SK-N-SH treated with all-trans-retinoic acid at 6 μM for 48 hours (cell line): ENCODE results near the gene ACACB.

Experiments used
- ATAC-seq: fragments of 200-7000 bp; cut with Tn5 transposase; 3 replicates; pipeline ENCODE4 v1.9.1; 2020; ENCODE audit warnings: mild to moderate bottlenecking, moderate library complexity
- ARNTL ChIP-seq: fragments of 450-650 bp; formaldehyde crosslinking; IDR thresholded peaks from 2 replicates; pipeline ENCODE4 v1.5.0; 2020; ENCODE audit warnings: low read depth, mild to moderate bottlenecking, moderate library complexity, borderline replicate concordance
- BACH2 ChIP-seq: fragments of 250-450 bp; sonication (Bioruptor Pico); IDR thresholded peaks from 2 replicates; pipeline ENCODE4 v1.9.0; 2021; ENCODE audit warnings: mild to moderate bottlenecking, borderline replicate concordance
- CSDC2 ChIP-seq: fragments of 250-450 bp; sonication (Bioruptor Pico); IDR thresholded peaks from 2 replicates; pipeline ENCODE4 v1.5.0; 2020; ENCODE audit warnings: mild to moderate bottlenecking, moderate library complexity
- ESRRG ChIP-seq: fragments of 250-450 bp; sonication (Bioruptor Pico); IDR thresholded peaks from 2 replicates; pipeline ENCODE4 v1.6.1; 2021; ENCODE audit warnings: mild to moderate bottlenecking
- GLIS3 ChIP-seq: fragments of 250-450 bp; sonication (Bioruptor Pico); IDR thresholded peaks from 2 replicates; pipeline ENCODE4 v1.5.0; 2020; ENCODE audit warnings: mild to moderate bottlenecking, moderate library complexity
- ISL1 ChIP-seq: fragments of 250-450 bp; sonication (Bioruptor Pico); IDR thresholded peaks from 2 replicates; pipeline ENCODE4 v2.1.2; 2022; ENCODE audit warnings: mild to moderate bottlenecking, moderate library complexity
- OSR1 ChIP-seq: fragments of 250-450 bp; sonication (Bioruptor Pico); IDR thresholded peaks from 2 replicates; pipeline ENCODE4 v1.8.0; 2022; ENCODE audit warnings: moderate library complexity, mild to moderate bottlenecking, inconsistent platforms
- PPARA ChIP-seq: fragments of 250-450 bp; sonication (Bioruptor Pico); IDR thresholded peaks from 2 replicates; pipeline ENCODE4 v1.5.0; 2020; ENCODE audit warnings: mild to moderate bottlenecking, borderline replicate concordance
- RARB ChIP-seq: fragments of 250-450 bp; sonication (Bioruptor Pico); IDR thresholded peaks from 2 replicates; pipeline ENCODE4 v1.8.0; 2021; ENCODE audit warnings: mild to moderate bottlenecking, moderate library complexity
- SNAI2 ChIP-seq: fragments of 250-450 bp; sonication (Bioruptor Pico); IDR thresholded peaks from 2 replicates; pipeline ENCODE4 v1.5.0; 2020; ENCODE audit warnings: mild to moderate bottlenecking, moderate library complexity
- TCF4 ChIP-seq: fragments of 250-450 bp; sonication (Bioruptor Pico); IDR thresholded peaks from 2 replicates; pipeline ENCODE4 v1.8.0; 2021; ENCODE audit warnings: mild to moderate bottlenecking, moderate library complexity, borderline replicate concordance
- TOX ChIP-seq: fragments of 250-450 bp; sonication (Bioruptor Pico); IDR thresholded peaks from 2 replicates; pipeline ENCODE4 v1.8.0; 2021; ENCODE audit warnings: mild to moderate bottlenecking, moderate library complexity, borderline replicate concordance
- ZC3H10 ChIP-seq: fragments of 250-450 bp; sonication (Bioruptor Pico); IDR thresholded peaks from 2 replicates; pipeline ENCODE4 v1.5.1; 2021; ENCODE audit warnings: mild to moderate bottlenecking, moderate library complexity
- ZFP3 ChIP-seq: fragments of 250-450 bp; sonication (Bioruptor Pico); IDR thresholded peaks from 2 replicates; pipeline ENCODE4 v1.5.0; 2020; ENCODE audit warnings: mild to moderate bottlenecking, moderate library complexity
- ZNF565 ChIP-seq: fragments of 450-650 bp; formaldehyde crosslinking; conservative IDR thresholded peaks from 2 replicates; pipeline ENCODE4 v1.5.0; 2020; ENCODE audit warnings: low read depth, mild to moderate bottlenecking, moderate library complexity
- ZNF8 ChIP-seq: fragments of 450-650 bp; formaldehyde crosslinking; IDR thresholded peaks from 2 replicates; pipeline ENCODE4 v1.5.0; 2020; ENCODE audit warnings: mild to moderate bottlenecking, moderate library complexity
- TF ChIP-seq, protein P1 (sequence below): fragments of 250-450 bp; sonication (Bioruptor Pico); IDR thresholded peaks from 2 replicates; pipeline ENCODE4 v1.5.1; 2021; ENCODE audit warnings: mild to moderate bottlenecking, moderate library complexity
- TF ChIP-seq, protein P2 (sequence below): fragments of 250-450 bp; sonication (Bioruptor Pico); IDR thresholded peaks from 2 replicates; pipeline ENCODE4 v1.8.0; 2021; ENCODE audit warnings: low read depth, mild to moderate bottlenecking, moderate library complexity, borderline replicate concordance
- TF ChIP-seq, protein P3 (sequence below): fragments of 250-450 bp; sonication (Bioruptor Pico); IDR thresholded peaks from 2 replicates; pipeline ENCODE4 v1.8.0; 2020; ENCODE audit warnings: mild to moderate bottlenecking, moderate library complexity, borderline replicate concordance
- TF ChIP-seq, protein P4 (sequence below): fragments of 250-450 bp; sonication (Bioruptor Pico); IDR thresholded peaks from 2 replicates; pipeline ENCODE4 v1.5.1; 2020; ENCODE audit warnings: low read depth, mild to moderate bottlenecking, moderate library complexity
- TF ChIP-seq, protein P5 (sequence below): fragments of 250-450 bp; sonication (Bioruptor Pico); IDR thresholded peaks from 2 replicates; pipeline ENCODE4 v1.5.0; 2020; ENCODE audit warnings: mild to moderate bottlenecking, moderate library complexity

Gene ACACB

DNA sequence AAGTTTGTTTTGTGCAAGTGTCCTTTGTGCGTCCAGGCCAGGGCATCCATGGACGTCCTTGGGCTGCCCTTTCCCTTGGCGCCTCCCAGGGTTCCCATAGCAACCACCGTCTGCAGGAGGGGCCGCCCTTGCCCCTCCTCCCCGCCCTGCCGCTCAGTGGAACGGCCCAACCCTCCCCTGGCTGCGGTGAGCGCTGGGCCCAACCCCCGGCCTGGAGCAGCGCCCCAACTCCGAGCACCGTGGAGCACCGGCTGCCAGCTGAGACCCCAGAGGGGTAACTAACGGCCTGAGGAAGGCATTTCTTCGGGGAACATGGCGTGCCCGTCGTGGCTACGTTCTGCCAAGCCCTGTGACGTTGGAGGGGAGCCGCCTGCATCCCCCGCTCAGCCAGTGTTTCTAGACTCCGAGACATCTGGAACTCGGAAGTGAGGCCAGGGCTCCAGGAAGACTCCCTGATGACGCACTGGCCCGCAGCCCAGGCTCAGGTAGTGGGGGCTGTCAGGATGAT is 5.3 kb upstream of the ACACB start (continued):
- TF ChIP-seq, protein P1, sequence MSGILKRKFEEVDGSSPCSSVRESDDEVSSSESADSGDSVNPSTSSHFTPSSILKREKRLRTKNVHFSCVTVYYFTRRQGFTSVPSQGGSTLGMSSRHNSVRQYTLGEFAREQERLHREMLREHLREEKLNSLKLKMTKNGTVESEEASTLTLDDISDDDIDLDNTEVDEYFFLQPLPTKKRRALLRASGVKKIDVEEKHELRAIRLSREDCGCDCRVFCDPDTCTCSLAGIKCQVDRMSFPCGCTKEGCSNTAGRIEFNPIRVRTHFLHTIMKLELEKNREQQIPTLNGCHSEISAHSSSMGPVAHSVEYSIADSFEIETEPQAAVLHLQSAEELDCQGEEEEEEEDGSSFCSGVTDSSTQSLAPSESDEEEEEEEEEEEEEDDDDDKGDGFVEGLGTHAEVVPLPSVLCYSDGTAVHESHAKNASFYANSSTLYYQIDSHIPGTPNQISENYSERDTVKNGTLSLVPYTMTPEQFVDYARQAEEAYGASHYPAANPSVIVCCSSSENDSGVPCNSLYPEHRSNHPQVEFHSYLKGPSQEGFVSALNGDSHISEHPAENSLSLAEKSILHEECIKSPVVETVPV (CRISPR knock-in tag) = no peak

DNA sequence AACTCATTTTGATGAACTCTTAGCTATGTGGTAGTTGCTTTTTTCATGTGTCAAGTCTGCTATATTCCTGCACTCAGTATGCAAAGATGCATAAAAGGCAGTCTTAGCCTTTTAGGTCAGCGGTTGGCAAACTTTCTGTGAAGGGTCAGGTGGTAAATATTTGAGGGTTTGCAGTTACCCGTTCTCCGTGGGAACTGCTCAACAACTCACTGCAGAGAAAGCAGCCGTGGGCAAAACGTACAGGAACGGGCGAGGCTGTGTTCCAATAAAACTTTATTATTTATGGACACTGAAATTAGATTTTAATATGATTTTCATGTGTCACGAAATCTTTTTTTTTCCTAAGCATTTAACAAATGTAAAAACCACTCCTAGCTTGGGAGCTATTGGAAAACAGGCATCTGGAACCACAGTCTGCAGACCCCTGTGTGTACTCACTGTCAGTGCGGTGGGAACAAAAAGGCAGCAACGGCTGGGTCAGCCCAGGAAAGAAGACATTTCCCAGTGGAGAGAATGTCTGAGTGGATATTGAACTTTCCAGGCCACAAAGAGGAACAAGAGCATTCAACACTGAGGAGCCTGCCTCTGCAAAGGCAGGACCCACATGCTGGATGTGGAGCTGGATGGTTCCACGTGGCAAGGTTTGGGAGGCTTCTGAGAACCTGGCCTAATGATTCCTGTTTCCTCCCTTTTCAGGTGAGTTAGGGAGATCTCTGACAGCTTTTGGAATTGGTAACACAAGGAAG is 3.5 kb upstream of the ACACB start:
- ATAC-seq = no peak
- no peak for TF ChIP-seq ZNF8 (CRISPR knock-in tag)

DNA sequence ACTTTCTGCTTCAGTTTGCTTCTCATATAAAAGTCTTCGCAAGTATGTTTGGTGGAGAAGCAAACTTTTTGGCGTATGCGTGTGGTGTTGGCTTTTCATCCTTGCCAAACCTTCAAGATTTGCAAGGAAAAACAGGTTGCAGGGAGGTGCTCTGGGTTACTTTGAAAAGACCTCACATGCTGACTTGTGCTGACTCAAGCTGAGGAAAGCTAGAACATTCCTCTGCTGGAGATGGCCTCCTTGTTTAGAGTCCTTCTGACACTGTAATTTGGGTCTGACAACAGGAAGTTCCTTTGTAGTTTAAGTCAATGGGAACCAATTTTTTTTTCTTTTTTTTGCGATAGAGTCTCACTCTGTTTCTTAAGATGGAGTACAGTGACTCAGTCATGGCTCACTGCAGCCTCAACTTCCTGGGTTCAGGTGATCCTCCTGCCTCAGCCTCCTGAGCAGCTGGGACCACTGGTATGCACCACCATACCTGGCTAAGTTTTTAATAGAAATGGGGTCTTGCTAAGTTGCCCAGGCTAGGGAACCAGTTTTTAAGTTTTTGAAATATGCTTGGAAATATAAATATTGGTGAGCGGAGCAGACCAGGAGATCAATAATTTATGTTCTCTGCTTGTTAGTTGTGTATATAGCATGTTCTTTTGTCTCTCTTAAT is 2.6 kb upstream of the ACACB start:
- ATAC-seq = no peak
- TF ChIP-seq, protein P2, sequence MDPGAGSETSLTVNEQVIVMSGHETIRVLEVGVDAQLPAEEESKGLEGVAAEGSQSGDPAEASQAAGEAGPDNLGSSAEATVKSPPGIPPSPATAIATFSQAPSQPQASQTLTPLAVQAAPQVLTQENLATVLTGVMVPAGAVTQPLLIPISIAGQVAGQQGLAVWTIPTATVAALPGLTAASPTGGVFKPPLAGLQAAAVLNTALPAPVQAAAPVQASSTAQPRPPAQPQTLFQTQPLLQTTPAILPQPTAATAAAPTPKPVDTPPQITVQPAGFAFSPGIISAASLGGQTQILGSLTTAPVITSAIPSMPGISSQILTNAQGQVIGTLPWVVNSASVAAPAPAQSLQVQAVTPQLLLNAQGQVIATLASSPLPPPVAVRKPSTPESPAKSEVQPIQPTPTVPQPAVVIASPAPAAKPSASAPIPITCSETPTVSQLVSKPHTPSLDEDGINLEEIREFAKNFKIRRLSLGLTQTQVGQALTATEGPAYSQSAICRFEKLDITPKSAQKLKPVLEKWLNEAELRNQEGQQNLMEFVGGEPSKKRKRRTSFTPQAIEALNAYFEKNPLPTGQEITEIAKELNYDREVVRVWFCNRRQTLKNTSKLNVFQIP = no peak
- TF ChIP-seq TOX (CRISPR knock-in tag) = no peak
- no peak for TF ChIP-seq ZNF8 (CRISPR knock-in tag)
- no peak for TF ChIP-seq GLIS3
- TF ChIP-seq BACH2 (CRISPR knock-in tag) = no peak
- TF ChIP-seq ZNF565 (CRISPR knock-in tag) = no peak
- no peak for TF ChIP-seq ESRRG (CRISPR knock-in tag)
- TF ChIP-seq, all 23 proteins: peak for 0

DNA sequence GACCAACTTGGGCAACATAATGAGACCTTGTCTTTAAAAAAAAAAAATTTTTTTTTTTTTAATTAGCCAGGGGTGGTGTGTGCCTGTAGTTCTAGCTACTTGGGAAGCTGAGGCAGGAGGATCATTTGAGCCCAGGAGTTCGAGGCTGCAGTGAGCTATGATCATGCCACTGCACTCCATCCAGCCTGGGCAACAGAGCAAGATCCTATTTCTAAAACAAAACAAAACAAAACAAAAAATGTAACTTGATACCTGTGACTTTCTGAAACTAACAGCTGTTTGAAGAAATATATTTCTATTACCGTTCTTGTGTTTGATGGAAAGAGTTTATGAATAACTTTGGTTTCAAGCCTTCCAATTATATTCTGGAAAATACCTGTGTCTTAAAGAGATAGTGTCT is 1.7 kb upstream of the ACACB start:
- no peak for ATAC-seq

More for the DNA sequence above, 1.7 kb upstream of the ACACB start:
- TF ChIP-seq, protein P3, sequence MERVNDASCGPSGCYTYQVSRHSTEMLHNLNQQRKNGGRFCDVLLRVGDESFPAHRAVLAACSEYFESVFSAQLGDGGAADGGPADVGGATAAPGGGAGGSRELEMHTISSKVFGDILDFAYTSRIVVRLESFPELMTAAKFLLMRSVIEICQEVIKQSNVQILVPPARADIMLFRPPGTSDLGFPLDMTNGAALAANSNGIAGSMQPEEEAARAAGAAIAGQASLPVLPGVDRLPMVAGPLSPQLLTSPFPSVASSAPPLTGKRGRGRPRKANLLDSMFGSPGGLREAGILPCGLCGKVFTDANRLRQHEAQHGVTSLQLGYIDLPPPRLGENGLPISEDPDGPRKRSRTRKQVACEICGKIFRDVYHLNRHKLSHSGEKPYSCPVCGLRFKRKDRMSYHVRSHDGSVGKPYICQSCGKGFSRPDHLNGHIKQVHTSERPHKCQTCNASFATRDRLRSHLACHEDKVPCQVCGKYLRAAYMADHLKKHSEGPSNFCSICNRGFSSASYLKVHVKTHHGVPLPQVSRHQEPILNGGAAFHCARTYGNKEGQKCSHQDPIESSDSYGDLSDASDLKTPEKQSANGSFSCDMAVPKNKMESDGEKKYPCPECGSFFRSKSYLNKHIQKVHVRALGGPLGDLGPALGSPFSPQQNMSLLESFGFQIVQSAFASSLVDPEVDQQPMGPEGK (CRISPR knock-in tag) = no peak
- TF ChIP-seq ZC3H10 (no peak), GLIS3 (no peak), CSDC2 (CRISPR knock-in tag) (no peak), ESRRG (CRISPR knock-in tag) (no peak), RARB (CRISPR knock-in tag) (no peak), TOX (CRISPR knock-in tag) (no peak), ISL1 (no peak), OSR1 (CRISPR knock-in tag) (no peak), PPARA (no peak), TCF4 (CRISPR knock-in tag) (no peak), ZNF8 (CRISPR knock-in tag) (no peak), ZFP3 (no peak), SNAI2 (CRISPR knock-in tag) (no peak), BACH2 (CRISPR knock-in tag) (no peak), ARNTL (no peak)
- TF ChIP-seq, protein P4, sequence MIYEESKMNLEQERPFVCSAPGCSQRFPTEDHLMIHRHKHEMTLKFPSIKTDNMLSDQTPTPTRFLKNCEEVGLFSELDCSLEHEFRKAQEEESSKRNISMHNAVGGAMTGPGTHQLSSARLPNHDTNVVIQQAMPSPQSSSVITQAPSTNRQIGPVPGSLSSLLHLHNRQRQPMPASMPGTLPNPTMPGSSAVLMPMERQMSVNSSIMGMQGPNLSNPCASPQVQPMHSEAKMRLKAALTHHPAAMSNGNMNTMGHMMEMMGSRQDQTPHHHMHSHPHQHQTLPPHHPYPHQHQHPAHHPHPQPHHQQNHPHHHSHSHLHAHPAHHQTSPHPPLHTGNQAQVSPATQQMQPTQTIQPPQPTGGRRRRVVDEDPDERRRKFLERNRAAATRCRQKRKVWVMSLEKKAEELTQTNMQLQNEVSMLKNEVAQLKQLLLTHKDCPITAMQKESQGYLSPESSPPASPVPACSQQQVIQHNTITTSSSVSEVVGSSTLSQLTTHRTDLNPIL (CRISPR knock-in tag) = no peak
- TF ChIP-seq, protein P5, sequence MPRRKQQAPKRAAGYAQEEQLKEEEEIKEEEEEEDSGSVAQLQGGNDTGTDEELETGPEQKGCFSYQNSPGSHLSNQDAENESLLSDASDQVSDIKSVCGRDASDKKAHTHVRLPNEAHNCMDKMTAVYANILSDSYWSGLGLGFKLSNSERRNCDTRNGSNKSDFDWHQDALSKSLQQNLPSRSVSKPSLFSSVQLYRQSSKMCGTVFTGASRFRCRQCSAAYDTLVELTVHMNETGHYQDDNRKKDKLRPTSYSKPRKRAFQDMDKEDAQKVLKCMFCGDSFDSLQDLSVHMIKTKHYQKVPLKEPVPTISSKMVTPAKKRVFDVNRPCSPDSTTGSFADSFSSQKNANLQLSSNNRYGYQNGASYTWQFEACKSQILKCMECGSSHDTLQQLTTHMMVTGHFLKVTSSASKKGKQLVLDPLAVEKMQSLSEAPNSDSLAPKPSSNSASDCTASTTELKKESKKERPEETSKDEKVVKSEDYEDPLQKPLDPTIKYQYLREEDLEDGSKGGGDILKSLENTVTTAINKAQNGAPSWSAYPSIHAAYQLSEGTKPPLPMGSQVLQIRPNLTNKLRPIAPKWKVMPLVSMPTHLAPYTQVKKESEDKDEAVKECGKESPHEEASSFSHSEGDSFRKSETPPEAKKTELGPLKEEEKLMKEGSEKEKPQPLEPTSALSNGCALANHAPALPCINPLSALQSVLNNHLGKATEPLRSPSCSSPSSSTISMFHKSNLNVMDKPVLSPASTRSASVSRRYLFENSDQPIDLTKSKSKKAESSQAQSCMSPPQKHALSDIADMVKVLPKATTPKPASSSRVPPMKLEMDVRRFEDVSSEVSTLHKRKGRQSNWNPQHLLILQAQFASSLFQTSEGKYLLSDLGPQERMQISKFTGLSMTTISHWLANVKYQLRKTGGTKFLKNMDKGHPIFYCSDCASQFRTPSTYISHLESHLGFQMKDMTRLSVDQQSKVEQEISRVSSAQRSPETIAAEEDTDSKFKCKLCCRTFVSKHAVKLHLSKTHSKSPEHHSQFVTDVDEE (CRISPR knock-in tag) = no peak
- TF ChIP-seq, protein P1 (CRISPR knock-in tag) = no peak
